Coronary artery (tissue), 2 donors: Measurements from ENCODE around the gene DRAP1.

Source experiments
- DNase-seq: peaks from one replicate; pipeline ENCODE4 v3.0.0-alpha.2; 2017; ENCODE audit warnings: low spot score
- H3K27ac ChIP-seq, 2 donors: fragments of 200-600 bp; sonication (generic); one replicate each; pipeline ENCODE4 v1.5.1; 2016 to 2019
- H3K4me3 ChIP-seq: fragments of 200-600 bp; sonication (generic); 2 replicates; pipeline ENCODE4 v1.5.1; 2016; ENCODE audit warnings: mild to moderate bottlenecking, moderate library complexity
- CTCF ChIP-seq: fragments of 200-600 bp; sonication (generic); IDR thresholded peaks from one replicate; pipeline ENCODE4 v1.5.1; 2019; ENCODE audit warnings: antibody characterized with exemption

DRAP1 gene

GRCh38 chr11:65928667-65929066 lies 9.4 kb downstream of the DRAP1 start:
- Histone ChIP-seq H3K4me3 (no peak overlapping the region), H3K27ac (no peak overlapping the region)
- DNase-seq = no peak
- no peak for TF ChIP-seq CTCF

GRCh38 chr11:65931773-65932557 lies 12.7 kb downstream of the DRAP1 start:
- Histone ChIP-seq H3K4me3 (no peak overlapping the region), H3K27ac (no peak overlapping the region)
- DNase-seq = no peak
- TF ChIP-seq CTCF = no peak

- no peak overlapping the region for H3K27ac ChIP-seq
- no peak for DNase-seq
- no peak overlapping the region for H3K4me3 ChIP-seq
- no peak for TF ChIP-seq CTCF
These were observed 13.3 kb downstream of the DRAP1 start for GRCh38 chr11:65932558-65932919.

GRCh38 chr11:65934014-65934413 lies 14.8 kb downstream of the DRAP1 start:
- no peak for DNase-seq
- TF ChIP-seq CTCF = no peak
- no peak overlapping the region for H3K4me3 ChIP-seq
- H3K27ac ChIP-seq = no peak overlapping the region

- no peak for TF ChIP-seq CTCF
- no peak overlapping the region for H3K4me3 ChIP-seq
- H3K27ac ChIP-seq = no peak overlapping the region
- no peak for DNase-seq
These were observed 18.5 kb downstream of the DRAP1 start for GRCh38 chr11:65937766-65938165.

GRCh38 chr11:65941720-65942310 lies 22.6 kb downstream of the DRAP1 start:
- TF ChIP-seq CTCF = no peak
- Histone ChIP-seq H3K27ac (peak overlapping the region in 1 of 2 donors; percentile 51), H3K4me3 (no peak overlapping the region)
- DNase-seq = no peak

- Histone ChIP-seq H3K27ac (no peak overlapping the region), H3K4me3 (no peak overlapping the region)
- no peak for DNase-seq
- TF ChIP-seq CTCF = no peak
These were observed 23.3 kb downstream of the DRAP1 start for GRCh38 chr11:65942531-65942930.
